Adipocyte (in vitro differentiated cells): ENCODE measurements around the gene NHLRC3.
"Not testable (repeated sequence)": the region's sequence is repeated elsewhere in the genome, so short reads cannot be mapped to it uniquely, and the experiment has no call there.

Experiments
- DNase-seq: peaks from one replicate; pipeline ENCODE4 v3.0.0-alpha.2; 2015; ENCODE audit warnings: low read depth
- H3K27me3 ChIP-seq: replicated peaks from 2 replicates; pipeline ENCODE4 v1.7.0; 2013; ENCODE audit warnings: mild to moderate bottlenecking, low read length, moderate library complexity; ENCODE audit not compliant: control insufficient read depth, insufficient read depth
- H3K36me3 ChIP-seq: 2 replicates; pipeline ENCODE4 v1.7.0; 2013; ENCODE audit warnings: low read length, mild to moderate bottlenecking, moderate library complexity; ENCODE audit not compliant: control insufficient read depth, insufficient read depth, severe bottlenecking
- H3K4me1 ChIP-seq: 2 replicates; pipeline ENCODE4 v1.7.0; 2013; ENCODE audit warnings: mild to moderate bottlenecking, low read length, moderate library complexity; ENCODE audit not compliant: control insufficient read depth, insufficient read depth
- H3K4me3 ChIP-seq: 2 replicates; pipeline ENCODE4 v1.7.0; 2013; ENCODE audit warnings: mild to moderate bottlenecking, low read length, moderate library complexity
- H3K9ac ChIP-seq: 2 replicates; pipeline ENCODE4 v1.7.0; 2013; ENCODE audit warnings: mild to moderate bottlenecking, low read length, moderate library complexity
- H3K9me3 ChIP-seq: 2 replicates; pipeline ENCODE4 v1.7.0; 2013; ENCODE audit warnings: mild to moderate bottlenecking, low read length, moderate library complexity; ENCODE audit not compliant: control insufficient read depth

NHLRC3 gene

GRCh38 chr13:39037880-39038568, at the start of gene NHLRC3, which contains the start of gene PROSER1:
Gene NHLRC3, plus strand, starts transcription at chr13:39038456. Its CDS starts 184 bp downstream, at chr13:39038640.
Gene PROSER1, minus strand, starts transcription at chr13:39038089. Its CDS starts 847 bp downstream, at chr13:39037242.
- peak within 1 kb of the TSS; percentile 99 for H3K4me3 ChIP-seq
- no peaks in the 10 kb centered on the region for H3K9me3 ChIP-seq
- peaks cover 5% of the 10 kb centered on the region for H3K36me3 ChIP-seq
- H3K27me3 ChIP-seq: no peaks in the 10 kb centered on the region
- peaks cover 40% of the 10 kb centered on the region for H3K4me1 ChIP-seq
- peak; percentile 95 for DNase-seq
- peak within 1 kb of the TSS; percentile 92 for H3K9ac ChIP-seq

GRCh38 chr13:38990693-38991092, 47.6 kb upstream of the NHLRC3 start, which contains the start of gene STOML3:
Gene STOML3, minus strand, starts transcription at chr13:38990831. Its CDS starts 110 bp downstream, at chr13:38990721.
- H3K9ac ChIP-seq: no peak within 1 kb of the TSS
- H3K4me1 ChIP-seq: no peaks in the 10 kb centered on the region
- H3K9me3 ChIP-seq: no peaks in the 10 kb centered on the region
- DNase-seq: no peak
- no peak within 1 kb of the TSS for H3K4me3 ChIP-seq
- no peaks in the 10 kb centered on the region for H3K27me3 ChIP-seq
- no peaks in the 10 kb centered on the region for H3K36me3 ChIP-seq

GRCh38 chr13:38993381-38993780, 44.9 kb upstream of the NHLRC3 start:
- no peak overlapping the region for H3K4me3 ChIP-seq
- no peak for DNase-seq

GRCh38 chr13:38998739-38999138, 39.5 kb upstream of the NHLRC3 start:
- Histone ChIP-seq H3K9ac (no peak overlapping the region), H3K36me3 (no peaks in the 10 kb centered on the region), H3K27me3 (no peaks in the 10 kb centered on the region), H3K4me1 (no peaks in the 10 kb centered on the region), H3K4me3 (no peak overlapping the region), H3K9me3 (peaks cover 3% of the 10 kb centered on the region)
- DNase-seq: no peak

More at GRCh38 chr13:38993381-38993780, 44.9 kb upstream of the NHLRC3 start:
- Histone ChIP-seq H3K9ac (no peak overlapping the region), H3K27me3 (no peaks in the 10 kb centered on the region), H3K9me3 (peaks cover 3% of the 10 kb centered on the region), H3K4me1 (no peaks in the 10 kb centered on the region), H3K36me3 (no peaks in the 10 kb centered on the region)

GRCh38 chr13:39006371-39007111, 31.7 kb upstream of the NHLRC3 start:
- not testable (repeated sequence) for H3K27me3 ChIP-seq

GRCh38 chr13:39012608-39013007, 25.6 kb upstream of the NHLRC3 start:
- H3K4me3 ChIP-seq: no peak overlapping the region
- H3K9ac ChIP-seq: no peak overlapping the region
- no peaks in the 10 kb centered on the region for H3K9me3 ChIP-seq
- no peaks in the 10 kb centered on the region for H3K4me1 ChIP-seq
- H3K36me3 ChIP-seq: peaks cover 96% of the 10 kb centered on the region
- no peaks in the 10 kb centered on the region for H3K27me3 ChIP-seq
- no peak for DNase-seq

More at GRCh38 chr13:39006371-39007111, 31.7 kb upstream of the NHLRC3 start:
- H3K9me3 ChIP-seq, H3K4me1 ChIP-seq, H3K9ac ChIP-seq, H3K4me3 ChIP-seq, DNase-seq: not testable (repeated sequence)
- H3K36me3 ChIP-seq: peaks cover 35% of the 10 kb centered on the region

GRCh38 chr13:39013462-39013861, 24.8 kb upstream of the NHLRC3 start:
- Histone ChIP-seq H3K9ac (no peak overlapping the region), H3K27me3 (no peaks in the 10 kb centered on the region), H3K4me3 (no peak overlapping the region), H3K4me1 (no peaks in the 10 kb centered on the region), H3K9me3 (no peaks in the 10 kb centered on the region), H3K36me3 (peaks cover 97% of the 10 kb centered on the region)
- DNase-seq: no peak

- Histone ChIP-seq H3K4me3 (no peak overlapping the region), H3K9me3 (no peaks in the 10 kb centered on the region), H3K36me3 (peaks cover 80% of the 10 kb centered on the region), H3K4me1 (no peaks in the 10 kb centered on the region), H3K9ac (no peak overlapping the region), H3K27me3 (no peaks in the 10 kb centered on the region)
- DNase-seq: no peak
These were observed 22.2 kb upstream of the NHLRC3 start for GRCh38 chr13:39016087-39016486.

- no peaks in the 10 kb centered on the region for H3K27me3 ChIP-seq
- H3K36me3 ChIP-seq: peaks cover 80% of the 10 kb centered on the region
- H3K9ac ChIP-seq: no peak overlapping the region
- no peak overlapping the region for H3K4me3 ChIP-seq
- no peaks in the 10 kb centered on the region for H3K9me3 ChIP-seq
- peak; percentile 49 for DNase-seq
- no peaks in the 10 kb centered on the region for H3K4me1 ChIP-seq
These were observed 21.5 kb upstream of the NHLRC3 start for GRCh38 chr13:39016787-39017186.

GRCh38 chr13:39020853-39021462, 17.3 kb upstream of the NHLRC3 start:
- Histone ChIP-seq H3K36me3 (peaks cover 80% of the 10 kb centered on the region), H3K9ac (no peak overlapping the region), H3K4me1 (peaks cover 10% of the 10 kb centered on the region), H3K27me3 (no peaks in the 10 kb centered on the region), H3K4me3 (no peak overlapping the region), H3K9me3 (no peaks in the 10 kb centered on the region)
- DNase-seq: no peak

- Histone ChIP-seq H3K9ac (no peak overlapping the region), H3K27me3 (no peaks in the 10 kb centered on the region), H3K36me3 (peaks cover 81% of the 10 kb centered on the region), H3K4me1 (peaks cover 10% of the 10 kb centered on the region), H3K9me3 (no peaks in the 10 kb centered on the region), H3K4me3 (no peak overlapping the region)
- peak; percentile 42 for DNase-seq
These were observed 14.9 kb upstream of the NHLRC3 start for GRCh38 chr13:39023316-39023715.
